NOMO-1 (cell line): ENCODE measurements around the gene RFTN1.
"Not testable (repeated sequence)": the region's sequence is repeated elsewhere in the genome, so short reads cannot be mapped to it uniquely, and the experiment has no call there.

Source experiments
- DNase-seq, 2 experiments: peaks; one replicate each; lab custom pipeline; 2025; ENCODE audit not compliant: unreplicated experiment in 2 of 2; lab: John Stamatoyannopoulos, UW

The RFTN1 gene

GRCh38 chr3:16313886-16314645 lies 199.4 kb downstream of the RFTN1 start:
- no peak for DNase-seq

- no peak for DNase-seq
Measured at GRCh38 chr3:16311960-16312451, 201.5 kb downstream of the RFTN1 start.

GRCh38 chr3:16310486-16310885 lies 203.0 kb downstream of the RFTN1 start:
- DNase-seq = not testable (repeated sequence)

DNA sequence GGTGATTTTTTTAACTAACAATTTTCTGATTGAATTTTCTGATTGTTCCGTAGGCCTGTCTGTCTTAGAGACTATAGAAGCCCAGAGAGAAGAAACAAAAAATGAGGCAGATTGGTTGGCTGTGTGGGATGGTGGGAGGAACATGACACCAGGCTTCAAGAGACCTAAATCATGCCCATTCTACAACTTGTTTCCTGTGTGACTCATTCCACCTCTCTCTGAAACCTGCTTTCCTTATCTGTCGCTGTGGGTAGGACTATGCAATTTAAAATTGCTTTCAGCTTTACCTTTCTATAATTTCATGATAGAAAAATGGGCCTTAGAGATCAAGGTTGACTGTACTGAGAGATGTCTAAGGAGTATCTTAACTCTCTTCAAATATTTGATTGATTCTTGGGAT lies 203.9 kb downstream of the RFTN1 start:
- DNase-seq = peak; percentile 47 to 66

GRCh38 chr3:16308727-16309126 lies 204.8 kb downstream of the RFTN1 start:
- DNase-seq = no peak

DNA sequence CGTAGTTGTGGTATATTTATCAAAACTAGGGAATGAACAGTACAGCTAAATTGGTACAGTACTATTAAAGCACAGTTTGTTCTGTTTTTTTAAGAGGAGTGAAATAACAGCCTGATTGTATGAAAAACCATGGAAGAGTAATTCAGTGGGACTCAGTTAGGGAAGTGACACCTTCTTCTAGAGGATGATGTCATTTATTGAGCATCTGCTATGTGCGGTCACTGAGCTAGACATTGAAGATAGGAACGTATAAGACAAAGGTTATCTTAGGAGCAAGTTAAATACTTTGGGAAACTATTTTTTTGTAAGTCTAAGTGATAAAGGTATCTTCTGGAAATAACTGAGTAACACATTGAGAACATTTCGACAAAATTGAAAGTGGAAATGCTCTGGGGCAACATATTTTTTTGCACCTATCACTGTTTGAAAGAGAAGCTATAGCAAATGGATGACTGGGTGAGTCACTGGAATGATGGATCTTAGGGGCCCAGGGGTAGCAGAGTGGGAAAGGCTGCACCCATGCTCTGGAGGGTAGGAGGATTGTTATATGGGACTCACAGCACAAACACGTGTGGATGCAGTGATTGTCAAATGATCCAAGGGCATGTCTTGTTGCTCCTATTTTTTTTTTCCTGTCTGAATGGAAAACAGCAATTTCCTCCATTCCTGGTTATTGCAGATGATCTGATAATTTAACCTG lies 205.5 kb downstream of the RFTN1 start:
- DNase-seq = no peak

DNA sequence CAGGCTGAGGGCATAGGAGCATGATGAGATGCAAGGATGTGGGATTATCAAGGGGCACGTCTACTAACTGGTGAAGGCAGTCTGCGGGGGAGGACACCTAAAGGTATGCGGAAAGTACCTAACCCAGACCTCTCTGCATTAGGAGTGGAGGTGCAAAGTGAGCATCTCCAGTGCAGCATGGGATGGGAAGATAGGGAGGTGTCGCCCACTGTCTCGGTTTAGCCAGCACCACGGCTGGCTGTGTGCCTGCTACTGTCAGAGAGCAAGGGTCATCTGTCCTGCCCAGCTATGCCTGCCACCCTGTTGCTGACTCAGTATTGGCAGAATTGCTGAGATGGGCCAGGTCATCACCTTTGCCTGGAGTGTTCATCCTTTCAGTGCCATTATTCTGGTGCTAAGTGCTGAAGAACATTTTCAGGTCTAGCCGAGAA lies 208.4 kb downstream of the RFTN1 start:
- no peak for DNase-seq

DNA sequence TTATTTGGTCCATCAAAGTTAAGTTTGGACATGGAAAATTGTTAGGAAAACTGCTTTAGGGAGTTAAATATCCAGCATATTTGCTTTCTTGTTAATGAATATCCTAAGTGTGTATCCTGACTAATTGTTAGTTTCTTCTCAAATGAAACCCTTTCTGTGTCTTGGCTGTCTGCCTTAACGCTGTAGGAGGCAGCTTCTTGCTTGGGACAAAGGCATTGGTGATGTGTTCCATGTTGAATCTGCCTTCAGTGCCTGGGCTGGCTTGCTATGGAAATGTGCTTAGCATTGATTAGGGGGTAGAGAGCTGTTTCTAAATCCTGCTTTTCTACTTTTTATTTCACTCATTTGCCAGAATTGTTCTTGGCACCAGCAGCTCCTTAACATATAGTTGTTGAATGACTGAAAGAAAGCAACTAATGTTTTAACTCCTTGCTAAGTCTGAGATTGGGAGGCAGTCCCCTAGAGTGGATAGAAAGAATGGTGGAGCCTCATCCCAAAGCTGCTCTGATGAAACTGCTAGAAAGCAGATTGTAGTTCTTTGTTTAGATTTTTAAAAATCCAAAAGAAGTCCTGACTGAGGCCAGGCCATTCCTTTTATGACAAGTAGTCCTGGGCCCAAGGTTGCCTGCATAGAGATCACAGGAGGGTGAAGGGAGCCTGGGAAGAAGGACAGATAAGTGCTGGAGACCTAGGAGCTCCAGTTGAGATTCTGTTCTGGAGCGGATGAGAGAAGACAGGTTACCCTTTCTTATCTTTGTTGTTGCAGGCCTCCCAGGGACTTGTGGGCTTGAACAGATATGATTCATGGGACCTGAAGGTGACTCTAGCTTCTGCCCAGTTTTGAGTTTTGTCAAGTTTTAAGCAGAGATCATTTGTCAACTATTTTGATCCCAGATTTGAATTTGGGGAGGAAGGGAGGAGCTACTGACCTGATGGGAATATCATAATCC lies 209.2 kb downstream of the RFTN1 start:
- DNase-seq = no peak

GRCh38 chr3:16303037-16303575 lies 210.4 kb downstream of the RFTN1 start:
- DNase-seq = no peak

GRCh38 chr3:16302082-16302631 lies 211.3 kb downstream of the RFTN1 start:
- no peak for DNase-seq

DNA sequence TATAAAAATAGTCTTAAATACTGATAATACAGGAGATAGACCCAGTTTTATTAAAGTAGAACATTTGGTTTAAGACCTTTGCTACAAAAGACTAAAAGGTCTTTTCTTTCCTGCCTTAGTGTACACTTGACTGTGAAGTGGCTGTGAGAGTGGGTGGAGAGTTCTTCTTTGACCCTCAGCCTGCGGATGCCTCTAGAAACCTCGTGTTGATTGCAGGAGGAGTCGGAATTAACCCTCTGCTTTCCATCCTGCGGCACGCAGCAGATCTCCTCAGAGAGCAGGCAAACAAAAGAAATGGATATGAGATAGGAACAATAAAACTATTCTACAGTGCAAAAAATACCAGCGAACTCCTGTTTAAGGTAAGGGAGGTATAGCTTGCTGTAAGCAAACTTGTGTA lies 212.0 kb downstream of the RFTN1 start:
- no peak for DNase-seq

DNA sequence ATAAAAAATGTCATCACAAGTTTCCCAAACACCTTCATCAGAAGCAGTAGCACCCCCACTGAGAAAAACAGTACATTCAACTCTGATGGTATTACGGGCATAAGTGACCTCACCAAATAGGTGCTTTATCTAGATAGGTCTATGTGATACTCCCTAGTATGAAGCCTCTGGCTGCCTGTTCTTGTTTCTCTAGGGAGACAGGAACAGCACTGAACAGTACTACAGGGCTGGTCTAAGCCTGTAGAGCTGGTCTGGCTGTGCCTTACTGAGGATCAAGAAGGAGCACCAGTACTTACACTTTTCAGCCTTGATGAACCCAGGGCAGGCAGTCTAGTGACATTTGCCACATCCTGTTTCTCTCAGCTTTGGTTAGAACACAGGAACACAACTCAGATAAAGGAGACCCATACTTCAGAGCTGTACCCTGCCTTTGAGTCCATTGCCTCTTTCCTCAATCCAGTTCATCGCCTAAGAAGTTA lies 212.6 kb downstream of the RFTN1 start:
- DNase-seq = no peak

DNA sequence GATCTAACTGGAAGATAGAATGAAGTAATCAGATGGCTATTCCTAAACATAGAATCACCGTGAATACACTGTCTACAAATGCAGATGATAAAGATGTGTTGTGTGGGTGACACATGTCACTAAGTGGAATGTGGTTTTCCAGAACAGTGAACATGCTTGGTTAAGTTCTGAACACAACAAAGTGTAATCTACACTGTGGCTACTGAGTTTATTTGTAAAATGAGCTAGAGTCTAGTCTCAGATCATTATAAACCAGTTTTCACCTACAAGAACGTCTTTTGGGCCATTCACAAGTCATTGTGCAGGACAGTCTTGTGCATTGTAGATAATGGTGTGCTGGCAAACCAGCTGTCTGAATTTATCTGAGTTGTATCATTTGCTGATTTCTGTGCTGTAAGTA lies 213.2 kb downstream of the RFTN1 start:
- no peak for DNase-seq

DNA sequence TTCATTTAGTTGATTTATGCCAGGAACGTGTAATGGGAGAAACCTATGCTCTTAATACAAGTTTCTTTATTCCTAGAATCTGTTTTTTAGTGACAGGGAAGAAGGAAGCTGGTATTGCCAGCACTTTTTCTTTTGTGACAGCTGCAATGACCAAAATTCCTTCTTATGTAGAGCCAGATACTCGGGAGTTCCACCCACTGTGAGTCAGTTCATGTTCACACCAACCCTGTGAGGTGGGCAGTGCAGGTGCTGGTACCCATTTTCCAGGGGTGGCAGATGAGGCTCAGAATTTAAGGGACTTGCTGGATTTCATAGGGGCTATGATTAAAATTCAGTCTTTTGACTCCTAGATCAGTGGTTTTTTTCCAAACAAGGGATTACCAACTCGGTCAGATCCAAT lies 213.8 kb downstream of the RFTN1 start:
- DNase-seq = no peak

GRCh38 chr3:16298891-16299290 lies 214.6 kb downstream of the RFTN1 start:
- DNase-seq = no peak

GRCh38 chr3:16297997-16298885 lies 215.3 kb downstream of the RFTN1 start:
- DNase-seq = no peak

- DNase-seq = peak in 1 of 2 experiments; percentile 50
Measured at GRCh38 chr3:16295298-16295890, 218.1 kb downstream of the RFTN1 start.

DNA sequence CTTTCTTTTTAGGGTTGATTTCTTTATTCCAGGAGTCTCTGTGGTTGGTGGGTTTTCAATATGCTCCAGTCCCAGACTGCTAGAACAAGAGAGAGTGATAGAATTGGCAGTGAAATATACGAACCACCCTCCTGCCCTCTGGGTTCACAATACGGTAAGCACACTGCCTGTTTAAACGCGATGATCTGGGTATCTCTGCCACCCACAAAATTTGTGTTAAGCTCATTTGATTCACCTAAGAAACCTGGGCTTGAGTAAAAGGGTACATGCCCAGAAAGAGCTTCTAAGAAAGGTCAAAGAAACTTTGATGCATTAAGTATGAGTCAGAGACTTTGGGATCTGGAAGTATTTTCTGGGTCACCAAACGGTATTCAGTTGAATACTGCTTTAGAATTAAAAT lies 218.7 kb downstream of the RFTN1 start:
- no peak for DNase-seq

DNA sequence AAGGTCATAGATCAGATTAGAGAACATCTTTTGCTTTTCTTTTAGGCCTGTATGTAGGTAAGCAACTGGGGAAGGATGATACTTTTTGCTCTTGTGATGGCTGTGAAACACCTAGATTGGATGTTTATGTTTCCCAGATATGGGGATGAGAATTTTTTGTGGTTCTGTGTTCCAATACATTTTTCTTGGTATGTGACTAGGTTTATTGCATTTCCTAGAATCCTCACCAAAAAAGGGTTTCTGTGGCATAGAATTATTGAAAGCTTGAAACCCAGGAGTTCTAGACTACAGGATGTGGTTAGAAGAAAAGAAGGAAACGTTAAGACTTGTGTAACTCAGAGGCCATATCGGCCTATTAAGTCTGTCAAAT lies 222.7 kb downstream of the RFTN1 start:
- peak; percentile 55 to 65 for DNase-seq
